ENCODE data around the gene OR8B12.

The OR8B12 gene

DNA sequence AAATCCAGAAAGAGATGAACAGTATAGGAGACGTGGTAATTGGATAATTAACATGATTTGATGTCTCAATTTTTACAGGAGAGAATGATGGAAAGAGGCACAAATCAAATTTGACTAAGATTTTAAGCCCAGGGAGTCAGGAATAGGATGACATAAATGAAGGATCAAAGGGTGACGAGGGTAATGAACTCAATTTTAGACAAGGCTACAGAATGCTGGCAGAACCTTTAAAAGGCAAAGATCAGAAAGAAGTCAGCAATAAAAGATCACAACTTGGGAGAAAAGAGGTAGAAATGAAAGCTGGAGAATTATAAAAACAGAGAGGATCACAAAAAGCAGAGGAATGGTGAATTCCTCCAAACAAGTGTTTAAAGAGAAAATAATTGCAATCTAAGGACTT, 13.4 kb upstream of the OR8B12 start:
- no peak overlapping the region for H3K4me3 ChIP-seq (ENCODE audit: control insufficient read depth, low read depth, low read length)
- TF ChIP-seq, protein P1, sequence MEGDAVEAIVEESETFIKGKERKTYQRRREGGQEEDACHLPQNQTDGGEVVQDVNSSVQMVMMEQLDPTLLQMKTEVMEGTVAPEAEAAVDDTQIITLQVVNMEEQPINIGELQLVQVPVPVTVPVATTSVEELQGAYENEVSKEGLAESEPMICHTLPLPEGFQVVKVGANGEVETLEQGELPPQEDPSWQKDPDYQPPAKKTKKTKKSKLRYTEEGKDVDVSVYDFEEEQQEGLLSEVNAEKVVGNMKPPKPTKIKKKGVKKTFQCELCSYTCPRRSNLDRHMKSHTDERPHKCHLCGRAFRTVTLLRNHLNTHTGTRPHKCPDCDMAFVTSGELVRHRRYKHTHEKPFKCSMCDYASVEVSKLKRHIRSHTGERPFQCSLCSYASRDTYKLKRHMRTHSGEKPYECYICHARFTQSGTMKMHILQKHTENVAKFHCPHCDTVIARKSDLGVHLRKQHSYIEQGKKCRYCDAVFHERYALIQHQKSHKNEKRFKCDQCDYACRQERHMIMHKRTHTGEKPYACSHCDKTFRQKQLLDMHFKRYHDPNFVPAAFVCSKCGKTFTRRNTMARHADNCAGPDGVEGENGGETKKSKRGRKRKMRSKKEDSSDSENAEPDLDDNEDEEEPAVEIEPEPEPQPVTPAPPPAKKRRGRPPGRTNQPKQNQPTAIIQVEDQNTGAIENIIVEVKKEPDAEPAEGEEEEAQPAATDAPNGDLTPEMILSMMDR (conservative IDR thresholded peaks at IDR 0.05; ENCODE audit: control insufficient read depth, insufficient read depth, low read depth, low read length): no peak
- no peak for DNase-seq (ENCODE audit: low read depth)

DNA sequence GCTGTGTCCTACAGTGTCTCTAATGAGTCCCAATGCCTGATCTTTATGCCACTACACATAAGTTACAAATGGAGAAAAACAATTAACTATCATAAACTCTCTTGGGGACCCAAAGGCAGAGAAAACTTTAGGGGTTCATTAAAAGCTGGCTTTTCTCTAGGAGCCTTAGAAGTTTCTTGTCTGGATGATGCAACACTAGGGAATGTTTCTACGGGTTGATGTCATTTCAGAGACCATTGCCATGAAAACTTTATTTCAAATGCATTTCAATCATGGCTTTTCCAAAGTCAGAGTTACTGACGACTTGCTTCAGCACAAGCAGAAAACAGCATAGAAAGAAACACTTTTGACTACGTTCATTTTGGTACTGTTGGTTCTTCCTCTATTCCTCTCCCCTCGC, 8.5 kb upstream of the OR8B12 start:
- TF ChIP-seq, protein P1 (conservative IDR thresholded peaks at IDR 0.05; ENCODE audit: control insufficient read depth, insufficient read depth, low read depth, low read length): no peak
- H3K4me3 ChIP-seq (ENCODE audit: control insufficient read depth, low read depth, low read length): no peak overlapping the region

DNA sequence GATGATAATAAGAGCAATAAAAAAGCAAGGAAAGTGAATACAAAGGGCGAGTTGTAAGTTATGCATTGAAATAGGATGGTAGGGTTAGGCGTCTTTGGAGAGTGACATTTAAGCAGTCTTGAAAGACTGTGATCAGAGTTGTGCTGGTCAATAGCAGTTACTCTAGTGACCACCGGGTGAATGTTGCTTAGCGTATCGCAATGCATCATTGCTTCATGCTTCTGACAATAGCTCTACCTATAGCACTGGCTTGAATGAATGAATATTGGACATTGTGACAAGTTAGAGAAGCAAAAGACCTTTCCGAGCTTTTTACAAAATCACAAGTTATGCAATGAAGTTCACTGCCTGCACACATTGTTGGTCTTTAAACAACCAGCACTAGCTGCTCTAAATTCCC, 7.7 kb upstream of the OR8B12 start:
- TF ChIP-seq, protein P1 (conservative IDR thresholded peaks at IDR 0.05; ENCODE audit: control insufficient read depth, insufficient read depth, low read depth, low read length): no peak
- no peak for DNase-seq (ENCODE audit: low read depth)
- no peak overlapping the region for H3K4me3 ChIP-seq (ENCODE audit: control insufficient read depth, low read depth, low read length)

More for the DNA sequence above, 8.5 kb upstream of the OR8B12 start:
- no peak for DNase-seq (ENCODE audit: low read depth)

DNA sequence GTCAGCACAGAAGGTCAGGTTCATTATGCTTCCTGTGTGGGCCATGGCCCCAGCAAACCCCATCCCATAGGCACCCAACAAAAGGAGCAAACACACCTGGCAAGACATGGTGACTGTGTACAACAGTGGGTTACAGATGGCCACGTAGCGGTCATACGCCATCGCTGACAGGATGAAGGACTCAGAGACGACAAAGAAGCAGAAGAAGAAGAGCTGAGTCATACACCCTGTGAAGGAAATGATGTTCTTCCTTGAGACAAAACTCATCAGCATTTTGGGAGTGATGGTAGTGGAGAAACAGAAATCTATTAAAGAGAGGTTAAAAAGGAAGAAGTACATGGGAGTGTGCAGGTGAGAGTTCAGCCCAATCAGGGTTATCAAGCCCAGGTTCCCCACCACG, 309 bp downstream of the OR8B12 start:
- no peak for DNase-seq (ENCODE audit: low read depth)
- TF ChIP-seq, protein P1 (conservative IDR thresholded peaks at IDR 0.05; ENCODE audit: control insufficient read depth, insufficient read depth, low read depth, low read length): no peak
- no peak overlapping the region for H3K4me3 ChIP-seq (ENCODE audit: control insufficient read depth, low read depth, low read length)

DNA sequence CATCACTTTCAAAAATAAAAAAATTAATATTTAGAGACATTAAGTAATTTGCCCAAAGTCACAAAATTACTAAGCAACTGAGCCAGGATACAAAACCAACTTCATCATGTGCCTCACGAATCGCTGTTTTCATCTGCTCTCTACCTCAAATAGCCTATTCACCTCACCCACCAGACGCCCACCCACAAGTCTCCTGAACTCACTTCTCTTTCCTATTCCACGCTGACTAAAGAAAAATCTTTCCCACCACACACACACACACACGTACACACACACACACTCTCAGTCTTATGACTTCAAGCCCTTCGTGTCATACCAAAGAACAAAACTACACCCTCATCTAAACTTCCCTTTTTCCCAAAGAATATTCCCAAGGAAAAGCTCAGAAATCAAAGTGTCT, 2.2 kb downstream of the OR8B12 start:
- no peak overlapping the region for H3K4me3 ChIP-seq (ENCODE audit: control insufficient read depth, low read depth, low read length)
- TF ChIP-seq, protein P1 (conservative IDR thresholded peaks at IDR 0.05; ENCODE audit: control insufficient read depth, insufficient read depth, low read depth, low read length): no peak
- DNase-seq (ENCODE audit: low read depth): no peak

DNA sequence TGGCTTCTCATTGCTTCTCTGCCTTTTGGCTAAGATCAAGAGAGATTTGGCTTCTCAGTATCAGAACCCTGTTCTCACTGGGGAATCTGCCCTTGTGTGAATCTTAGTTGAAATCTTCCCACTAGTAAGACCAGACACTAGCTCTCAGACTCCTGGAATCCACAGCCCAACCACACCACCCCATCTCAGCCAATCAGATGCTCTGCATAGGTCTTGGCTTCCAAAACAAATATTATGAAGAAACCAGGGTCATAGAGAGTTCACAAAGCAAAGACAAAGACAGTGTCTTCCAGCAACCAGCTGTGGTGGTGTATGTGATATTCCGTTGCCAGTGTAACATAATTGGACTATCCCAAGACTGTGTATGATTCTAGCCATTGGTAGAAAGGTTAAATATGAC, 5.4 kb downstream of the OR8B12 start:
- H3K4me3 ChIP-seq (ENCODE audit: control insufficient read depth, low read depth, low read length): no peak overlapping the region
- DNase-seq (ENCODE audit: low read depth): peak; percentile 84
- TF ChIP-seq, protein P1 (conservative IDR thresholded peaks at IDR 0.05; ENCODE audit: control insufficient read depth, insufficient read depth, low read depth, low read length): no peak

DNA sequence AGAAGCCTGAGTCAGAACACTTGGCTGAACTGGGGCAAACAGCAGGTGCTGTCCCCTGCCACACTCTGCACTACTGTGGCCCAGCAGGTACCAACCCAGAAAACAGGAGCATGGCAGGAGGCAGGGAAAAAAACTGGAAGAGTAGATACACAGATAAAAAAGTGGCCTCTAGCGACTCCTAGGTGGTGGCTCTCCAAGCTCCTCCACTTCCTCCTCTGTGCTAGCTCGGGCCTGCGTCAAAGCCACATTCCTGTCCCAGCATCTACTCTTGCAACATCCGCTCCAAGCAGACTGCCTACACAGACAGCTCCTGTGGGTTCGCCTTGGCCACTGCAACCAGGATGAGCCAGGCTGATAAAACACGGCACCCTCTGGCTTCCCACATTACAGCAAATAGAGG, 6.9 kb downstream of the OR8B12 start:
- TF ChIP-seq, protein P1 (conservative IDR thresholded peaks at IDR 0.05; ENCODE audit: control insufficient read depth, insufficient read depth, low read depth, low read length): no peak
- DNase-seq (ENCODE audit: low read depth): peak; percentile 79

More for the DNA sequence above, 6.9 kb downstream of the OR8B12 start:
- H3K4me3 ChIP-seq (ENCODE audit: control insufficient read depth, low read depth, low read length): no peak overlapping the region
